ENCODE data around the gene LY86.

DNA sequence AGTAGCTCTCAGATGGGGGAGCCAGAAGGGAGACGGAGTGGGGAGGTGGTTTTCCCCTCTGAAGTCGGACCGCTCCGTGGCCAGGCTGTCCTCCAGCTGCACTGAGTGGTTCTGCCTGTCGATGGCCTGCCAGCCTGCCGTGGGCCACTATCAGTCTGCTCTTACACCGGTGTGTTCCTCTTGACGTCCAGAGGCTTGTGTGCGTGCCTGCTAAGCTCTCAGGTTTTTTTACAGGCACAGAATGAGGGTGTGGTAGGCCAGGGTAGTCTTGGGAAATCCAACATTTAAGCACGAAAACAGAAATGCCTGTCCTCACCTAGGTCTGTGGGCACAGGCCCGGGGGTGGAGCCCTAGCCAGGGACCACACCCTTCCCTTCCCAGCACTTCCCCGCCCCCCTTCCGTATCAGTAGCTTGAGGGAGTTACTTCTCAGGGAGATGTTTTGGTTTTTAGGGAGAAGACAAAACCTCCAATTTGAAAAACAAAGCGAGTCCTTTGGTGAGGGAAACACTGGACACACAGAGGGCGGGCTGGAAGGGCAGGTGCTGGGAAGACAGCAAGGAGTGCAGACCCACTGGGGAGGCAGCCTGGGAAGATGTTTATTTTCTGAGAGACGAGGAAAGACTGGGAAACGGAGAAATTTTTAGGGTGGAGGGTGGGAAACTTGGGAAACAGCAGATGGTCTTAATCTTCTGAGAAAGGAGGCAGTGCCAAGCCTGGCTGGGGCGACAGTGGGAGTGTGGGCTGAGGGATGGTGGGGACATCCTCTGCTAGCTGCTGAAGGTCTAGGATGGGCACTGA lies 106.5 kb downstream of the LY86 start:
- TF ChIP-seq, protein P1, sequence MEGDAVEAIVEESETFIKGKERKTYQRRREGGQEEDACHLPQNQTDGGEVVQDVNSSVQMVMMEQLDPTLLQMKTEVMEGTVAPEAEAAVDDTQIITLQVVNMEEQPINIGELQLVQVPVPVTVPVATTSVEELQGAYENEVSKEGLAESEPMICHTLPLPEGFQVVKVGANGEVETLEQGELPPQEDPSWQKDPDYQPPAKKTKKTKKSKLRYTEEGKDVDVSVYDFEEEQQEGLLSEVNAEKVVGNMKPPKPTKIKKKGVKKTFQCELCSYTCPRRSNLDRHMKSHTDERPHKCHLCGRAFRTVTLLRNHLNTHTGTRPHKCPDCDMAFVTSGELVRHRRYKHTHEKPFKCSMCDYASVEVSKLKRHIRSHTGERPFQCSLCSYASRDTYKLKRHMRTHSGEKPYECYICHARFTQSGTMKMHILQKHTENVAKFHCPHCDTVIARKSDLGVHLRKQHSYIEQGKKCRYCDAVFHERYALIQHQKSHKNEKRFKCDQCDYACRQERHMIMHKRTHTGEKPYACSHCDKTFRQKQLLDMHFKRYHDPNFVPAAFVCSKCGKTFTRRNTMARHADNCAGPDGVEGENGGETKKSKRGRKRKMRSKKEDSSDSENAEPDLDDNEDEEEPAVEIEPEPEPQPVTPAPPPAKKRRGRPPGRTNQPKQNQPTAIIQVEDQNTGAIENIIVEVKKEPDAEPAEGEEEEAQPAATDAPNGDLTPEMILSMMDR (conservative IDR thresholded peaks at IDR 0.05 in 1 of 2, IDR thresholded peaks at IDR 0.05 in 1 of 2; ENCODE audit: low read depth in 1 of 2, low read length in 2 of 2) = no peak
- TF ChIP-seq EZH2 (IDR thresholded peaks at IDR 0.05; ENCODE audit: low read length, missing control alignments) = no peak
